Ishikawa (cell line): ENCODE results near the gene INS.

Source experiments
- CEBPB ChIP-seq: IDR thresholded peaks from 2 replicates; pipeline ENCODE4 v1.6.1; 2012
- CREB1 ChIP-seq: IDR thresholded peaks from 2 replicates; pipeline ENCODE4 v1.6.1; 2012; ENCODE audit warnings: low read depth
- EGR1 ChIP-seq: IDR thresholded peaks from 2 replicates; pipeline ENCODE4 v1.6.1; 2012
- EP300 ChIP-seq: IDR thresholded peaks from 2 replicates; pipeline ENCODE4 v1.6.1; 2012; ENCODE audit warnings: borderline replicate concordance
- FOXM1 ChIP-seq: IDR thresholded peaks from 2 replicates; pipeline ENCODE4 v1.6.1; 2012; ENCODE audit warnings: low read depth, borderline replicate concordance
- MAX ChIP-seq: IDR thresholded peaks from 2 replicates; pipeline ENCODE4 v1.6.1; 2012
- NFIC ChIP-seq: IDR thresholded peaks from 2 replicates; pipeline ENCODE4 v1.6.1; 2012
- RAD21 ChIP-seq: IDR thresholded peaks from 2 replicates; pipeline ENCODE4 v1.6.1; 2012; ENCODE audit warnings: low read depth
- TAF1 ChIP-seq: IDR thresholded peaks from 2 replicates; pipeline ENCODE4 v1.6.1; 2012; ENCODE audit warnings: low read depth, mild to moderate bottlenecking
- TCF12 ChIP-seq: IDR thresholded peaks from 2 replicates; pipeline ENCODE4 v1.6.1; 2012; ENCODE audit warnings: low read depth
- TEAD4 ChIP-seq: IDR thresholded peaks from 2 replicates; pipeline ENCODE4 v1.6.1; 2012
- YY1 ChIP-seq: IDR thresholded peaks from 2 replicates; pipeline ENCODE4 v1.6.1; 2012; ENCODE audit warnings: low read depth
- ZBTB7A ChIP-seq: IDR thresholded peaks from 2 replicates; pipeline ENCODE4 v1.6.1; 2012; ENCODE audit warnings: low read depth
- TF ChIP-seq, protein P1 (sequence below): IDR thresholded peaks from 2 replicates; pipeline ENCODE4 v1.6.1; 2012; ENCODE audit warnings: low read depth, mild to moderate bottlenecking

- TF ChIP-seq MAX (no peak), ZBTB7A (no peak), RAD21 (no peak), TAF1 (no peak), CEBPB (no peak), CREB1 (no peak), YY1 (no peak), NFIC (no peak), EP300 (no peak), EGR1 (no peak), FOXM1 (no peak), TEAD4 (no peak), TCF12 (no peak)
- TF ChIP-seq, protein P1, sequence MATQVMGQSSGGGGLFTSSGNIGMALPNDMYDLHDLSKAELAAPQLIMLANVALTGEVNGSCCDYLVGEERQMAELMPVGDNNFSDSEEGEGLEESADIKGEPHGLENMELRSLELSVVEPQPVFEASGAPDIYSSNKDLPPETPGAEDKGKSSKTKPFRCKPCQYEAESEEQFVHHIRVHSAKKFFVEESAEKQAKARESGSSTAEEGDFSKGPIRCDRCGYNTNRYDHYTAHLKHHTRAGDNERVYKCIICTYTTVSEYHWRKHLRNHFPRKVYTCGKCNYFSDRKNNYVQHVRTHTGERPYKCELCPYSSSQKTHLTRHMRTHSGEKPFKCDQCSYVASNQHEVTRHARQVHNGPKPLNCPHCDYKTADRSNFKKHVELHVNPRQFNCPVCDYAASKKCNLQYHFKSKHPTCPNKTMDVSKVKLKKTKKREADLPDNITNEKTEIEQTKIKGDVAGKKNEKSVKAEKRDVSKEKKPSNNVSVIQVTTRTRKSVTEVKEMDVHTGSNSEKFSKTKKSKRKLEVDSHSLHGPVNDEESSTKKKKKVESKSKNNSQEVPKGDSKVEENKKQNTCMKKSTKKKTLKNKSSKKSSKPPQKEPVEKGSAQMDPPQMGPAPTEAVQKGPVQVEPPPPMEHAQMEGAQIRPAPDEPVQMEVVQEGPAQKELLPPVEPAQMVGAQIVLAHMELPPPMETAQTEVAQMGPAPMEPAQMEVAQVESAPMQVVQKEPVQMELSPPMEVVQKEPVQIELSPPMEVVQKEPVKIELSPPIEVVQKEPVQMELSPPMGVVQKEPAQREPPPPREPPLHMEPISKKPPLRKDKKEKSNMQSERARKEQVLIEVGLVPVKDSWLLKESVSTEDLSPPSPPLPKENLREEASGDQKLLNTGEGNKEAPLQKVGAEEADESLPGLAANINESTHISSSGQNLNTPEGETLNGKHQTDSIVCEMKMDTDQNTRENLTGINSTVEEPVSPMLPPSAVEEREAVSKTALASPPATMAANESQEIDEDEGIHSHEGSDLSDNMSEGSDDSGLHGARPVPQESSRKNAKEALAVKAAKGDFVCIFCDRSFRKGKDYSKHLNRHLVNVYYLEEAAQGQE = no peak
These were observed 40.5 kb downstream of the INS start for GRCh38 chr11:2120359-2121100.
